Measurements from ENCODE around the gene PCYT1A.
"Not testable (repeated sequence)": the region's sequence is repeated elsewhere in the genome, so short reads cannot be mapped to it uniquely, and the experiment has no call there.

PCYT1A gene

GRCh38 chr3:196251918-196252317, 35.6 kb downstream of the PCYT1A start:
- H3K4me3 ChIP-seq (ENCODE audit: low read depth, low read length): no peak overlapping the region
- no peak for TF ChIP-seq CTCF (IDR thresholded peaks at IDR 0.05; ENCODE audit: borderline replicate concordance, insufficient read depth, low read depth, low read length)

- no peak for TF ChIP-seq CTCF (IDR thresholded peaks at IDR 0.05; ENCODE audit: borderline replicate concordance, insufficient read depth, low read depth, low read length)
- no peak overlapping the region for H3K4me3 ChIP-seq (ENCODE audit: low read depth, low read length)
Observed at GRCh38 chr3:196246612-196247308, 40.8 kb downstream of the PCYT1A start.

- H3K4me3 ChIP-seq (ENCODE audit: low read depth, low read length): not testable (repeated sequence)
Observed at GRCh38 chr3:196244166-196244565, 43.4 kb downstream of the PCYT1A start.

GRCh38 chr3:196241704-196242103, 45.8 kb downstream of the PCYT1A start:
- TF ChIP-seq CTCF (IDR thresholded peaks at IDR 0.05; ENCODE audit: borderline replicate concordance, insufficient read depth, low read depth, low read length): no peak
- no peak overlapping the region for H3K4me3 ChIP-seq (ENCODE audit: low read depth, low read length)

GRCh38 chr3:196240424-196240823, 47.1 kb downstream of the PCYT1A start:
- no peak for TF ChIP-seq CTCF (IDR thresholded peaks at IDR 0.05; ENCODE audit: borderline replicate concordance, insufficient read depth, low read depth, low read length)
- no peak overlapping the region for H3K4me3 ChIP-seq (ENCODE audit: low read depth, low read length)

GRCh38 chr3:196238612-196239560, 48.6 kb downstream of the PCYT1A start:
- no peak for TF ChIP-seq CTCF (IDR thresholded peaks at IDR 0.05; ENCODE audit: borderline replicate concordance, insufficient read depth, low read depth, low read length)

GRCh38 chr3:196237203-196237602, 50.3 kb downstream of the PCYT1A start:
- H3K4me3 ChIP-seq (ENCODE audit: low read depth, low read length): no peak overlapping the region
- TF ChIP-seq CTCF (IDR thresholded peaks at IDR 0.05; ENCODE audit: borderline replicate concordance, insufficient read depth, low read depth, low read length): no peak

More at GRCh38 chr3:196238612-196239560, 48.6 kb downstream of the PCYT1A start:
- H3K4me3 ChIP-seq (ENCODE audit: low read depth, low read length): no peak overlapping the region

All from GM12875 (cell line).